Upper lobe of left lung (tissue), 6 donors: Measurements from ENCODE around the gene ABCG1. TPM values are rescaled to one million over a fixed set of nuclear protein-coding genes. Genes with fewer than 3 reads are reported as not detected.

Experiments
- ATAC-seq, 2 donors: fragments of 200-7000 bp; cut with Tn5 transposase; one replicate each; pipeline ENCODE4 v1.9.1; 2022; ENCODE audit warnings: mild to moderate bottlenecking in 2 of 2, moderate library complexity in 2 of 2; ENCODE audit not compliant: low FRiP score in 2 of 2
- DNase-seq, 2 donors: peaks; one replicate each; pipeline ENCODE4 v3.0.0-alpha.2; 2019 to 2020
- H3K27ac ChIP-seq, 4 donors: fragments of 200-600 bp; sonication (generic); one replicate each; pipeline ENCODE4 v1.5.1; 2016 to 2019
- H3K27me3 ChIP-seq, 4 donors: fragments of 200-600 bp; sonication (generic); one replicate each; pipeline ENCODE4 v1.5.1; 2017 to 2019
- H3K36me3 ChIP-seq, 4 donors: fragments of 200-600 bp; sonication (generic); one replicate each; pipeline ENCODE4 v1.5.1; 2016 to 2019
- H3K4me1 ChIP-seq, 4 donors: fragments of 200-600 bp; sonication (generic); one replicate each; pipeline ENCODE4 v1.5.1; 2018 to 2019
- H3K4me3 ChIP-seq, 4 donors: fragments of 200-600 bp; sonication (generic); one replicate each; pipeline ENCODE4 v1.5.1; 2017 to 2019; ENCODE audit warnings: mild to moderate bottlenecking in 2 of 4, moderate library complexity in 1 of 4
- H3K9me3 ChIP-seq, 4 donors: fragments of 200-600 bp; sonication (generic); one replicate each; pipeline ENCODE4 v1.5.1; 2018 to 2019
- EP300 ChIP-seq, 4 donors: sonication (generic); formaldehyde crosslinking; IDR thresholded peaks; one replicate each; pipeline ENCODE4 v1.5.1; 2017; ENCODE audit warnings: antibody characterized with exemption in 4 of 4, control low read depth in 2 of 4
- POLR2A ChIP-seq, 4 donors: fragments of 450-650 bp; IDR thresholded peaks; one replicate each; pipeline ENCODE4 v1.5.1; 2016 to 2017; ENCODE audit warnings: antibody characterized with exemption in 4 of 4, mild to moderate bottlenecking in 2 of 4
- POLR2AphosphoS5 ChIP-seq, 2 donors: sonication (generic); formaldehyde crosslinking; IDR thresholded peaks; one replicate each; pipeline ENCODE4 v1.5.1; 2017; ENCODE audit warnings: antibody characterized with exemption in 2 of 2
- WGBS, 2 donors: methylation state at CpG; one replicate each; pipeline ENCODE4 v1.1.5; 2017 to 2018; 5-methylcytosine and 5-hydroxymethylcytosine counted together
- total RNA-seq, 6 donors: library from RNA; depleted of rRNA in 4 of 6; stranded (reverse); fragments of >200 nt in 4 of 6; gene quantifications; one replicate each; pipeline versions ENCODE4 v1.1.0 to v1.2.1, GENCODE V29; 2016 to 2021
- TF ChIP-seq, protein P1 (sequence below), 6 experiments: fragments of 450-650 bp in 4 of 6; fragments of 200-600 bp in 2 of 6; sonication (generic) in 2 of 6; IDR thresholded peaks; one replicate each; pipeline ENCODE4 v1.5.1; 2016 to 2019; ENCODE audit warnings: antibody characterized with exemption in 6 of 6
- donor health status: DM: no; HTN: no; CAD: no; lungs with moderate emphysema.
- donor health status: DM: no; HTN: yes; CAD: no; lungs with severe emphysema.

ABCG1 gene
- total RNA-seq, 6 donors from 2014 or later, result 56.7 to 130 (median 79.8) TPM

- TF ChIP-seq EP300 (IDR thresholded peaks at IDR 0.05), result no peak
- TF ChIP-seq, protein P1, sequence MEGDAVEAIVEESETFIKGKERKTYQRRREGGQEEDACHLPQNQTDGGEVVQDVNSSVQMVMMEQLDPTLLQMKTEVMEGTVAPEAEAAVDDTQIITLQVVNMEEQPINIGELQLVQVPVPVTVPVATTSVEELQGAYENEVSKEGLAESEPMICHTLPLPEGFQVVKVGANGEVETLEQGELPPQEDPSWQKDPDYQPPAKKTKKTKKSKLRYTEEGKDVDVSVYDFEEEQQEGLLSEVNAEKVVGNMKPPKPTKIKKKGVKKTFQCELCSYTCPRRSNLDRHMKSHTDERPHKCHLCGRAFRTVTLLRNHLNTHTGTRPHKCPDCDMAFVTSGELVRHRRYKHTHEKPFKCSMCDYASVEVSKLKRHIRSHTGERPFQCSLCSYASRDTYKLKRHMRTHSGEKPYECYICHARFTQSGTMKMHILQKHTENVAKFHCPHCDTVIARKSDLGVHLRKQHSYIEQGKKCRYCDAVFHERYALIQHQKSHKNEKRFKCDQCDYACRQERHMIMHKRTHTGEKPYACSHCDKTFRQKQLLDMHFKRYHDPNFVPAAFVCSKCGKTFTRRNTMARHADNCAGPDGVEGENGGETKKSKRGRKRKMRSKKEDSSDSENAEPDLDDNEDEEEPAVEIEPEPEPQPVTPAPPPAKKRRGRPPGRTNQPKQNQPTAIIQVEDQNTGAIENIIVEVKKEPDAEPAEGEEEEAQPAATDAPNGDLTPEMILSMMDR (IDR thresholded peaks at IDR 0.05), result no peak
- no peak for TF ChIP-seq POLR2AphosphoS5 (IDR thresholded peaks at IDR 0.05)
- no peak for TF ChIP-seq POLR2A (IDR thresholded peaks at IDR 0.05)
- Histone ChIP-seq H3K36me3 (no peaks in the 10 kb centered on the region), H3K4me3 (no peak overlapping the region), H3K9me3 (no peaks in the 10 kb centered on the region), H3K27ac (peak overlapping the region in 3 of 4 donors; percentile 32 to 80 (median 47)), H3K4me1 (peaks cover 72 to 84% (median 73%) of the 10 kb centered on the region in 4 donors), H3K27me3 (no peaks in the 10 kb centered on the region)
- WGBS, 2 donors, result 80% methylated on average over 6 to 10 of the region's 10 CpGs
- DNase-seq (no peak), ATAC-seq (no peak)
These were observed 17.1 kb downstream of the ABCG1 start for GRCh38 chr21:42236014-42236413.

- Histone ChIP-seq H3K27ac (peak overlapping the region in 2 of 4 donors; percentile 3 to 32), H3K27me3 (no peaks in the 10 kb centered on the region), H3K9me3 (no peaks in the 10 kb centered on the region), H3K4me3 (no peak overlapping the region), H3K4me1 (peaks cover 65 to 77% (median 67%) of the 10 kb centered on the region in 4 donors), H3K36me3 (no peaks in the 10 kb centered on the region)
- 25 to 44% methylated on average over 3 of the region's 3 CpGs for WGBS, 2 donors
- TF ChIP-seq POLR2AphosphoS5 (IDR thresholded peaks at IDR 0.05) (no peak), POLR2A (IDR thresholded peaks at IDR 0.05) (no peak), EP300 (IDR thresholded peaks at IDR 0.05) (no peak)
- TF ChIP-seq, protein P1 (IDR thresholded peaks at IDR 0.05), result no peak
- DNase-seq (no peak), ATAC-seq (no peak)
These were observed 17.8 kb downstream of the ABCG1 start for GRCh38 chr21:42236693-42237092.

DNA sequence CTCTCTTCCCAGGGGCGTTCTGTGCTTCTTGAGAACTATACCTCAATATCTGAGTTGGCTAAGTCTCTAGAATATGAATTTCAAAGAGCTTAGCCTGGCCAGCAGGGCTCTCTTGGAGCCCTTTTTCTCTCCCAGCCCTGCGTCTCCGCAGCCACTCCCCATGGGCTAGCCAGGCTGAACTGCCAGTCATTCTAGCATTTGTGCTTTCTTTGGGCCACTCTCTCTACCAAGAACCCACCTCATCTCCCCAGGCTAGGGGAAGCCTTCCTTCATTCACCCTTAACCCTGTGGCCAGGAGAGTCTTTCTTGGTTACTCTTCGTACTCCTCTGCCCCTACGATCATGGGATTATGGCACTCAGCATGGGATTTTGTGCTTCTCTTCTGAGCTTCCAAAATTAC lies 18.2 kb downstream of the ABCG1 start:
- TF ChIP-seq, protein P1 (IDR thresholded peaks at IDR 0.05), result no peak
- TF ChIP-seq POLR2A (IDR thresholded peaks at IDR 0.05) (no peak), POLR2AphosphoS5 (IDR thresholded peaks at IDR 0.05) (no peak), EP300 (IDR thresholded peaks at IDR 0.05) (no peak)
- Histone ChIP-seq H3K36me3 (no peaks in the 10 kb centered on the region), H3K27me3 (no peaks in the 10 kb centered on the region), H3K4me3 (no peak overlapping the region), H3K4me1 (peaks cover 61 to 72% (median 63%) of the 10 kb centered on the region in 4 donors), H3K27ac (peak overlapping the region in 2 of 4 donors; percentile 3 to 32), H3K9me3 (no peaks in the 10 kb centered on the region)
- WGBS, 2 donors, result 95 to 100% methylated on average over 5 of the region's 5 CpGs
- ATAC-seq (no peak), DNase-seq (no peak)

GRCh38 chr21:42237577-42237976 lies 18.6 kb downstream of the ABCG1 start:
- DNase-seq (no peak), ATAC-seq (no peak)
- Histone ChIP-seq H3K9me3 (no peaks in the 10 kb centered on the region), H3K4me1 (peaks cover 57 to 68% (median 58%) of the 10 kb centered on the region in 4 donors), H3K36me3 (no peaks in the 10 kb centered on the region), H3K27ac (no peak overlapping the region), H3K27me3 (no peaks in the 10 kb centered on the region), H3K4me3 (no peak overlapping the region)
- WGBS, 2 donors, result 81 to 98% methylated on average over 3 of the region's 3 CpGs
- TF ChIP-seq EP300 (IDR thresholded peaks at IDR 0.05) (no peak), POLR2A (IDR thresholded peaks at IDR 0.05) (no peak), POLR2AphosphoS5 (IDR thresholded peaks at IDR 0.05) (no peak)
- TF ChIP-seq, protein P1 (IDR thresholded peaks at IDR 0.05), result no peak
